NOMO-1 treated with dmso at 0.1 percent for 144 hours (cell line): ENCODE results near the gene TRAF7.

Experiments
- DNase-seq: peaks from one replicate; lab custom pipeline; 2025; ENCODE audit not compliant: unreplicated experiment; lab: John Stamatoyannopoulos, UW

TRAF7 gene

GRCh38 chr16:2163211-2163881 is 7.8 kb downstream of the TRAF7 start:
- no peak for DNase-seq

- no peak for DNase-seq
Observed at GRCh38 chr16:2165861-2166260, 10.3 kb downstream of the TRAF7 start.

- DNase-seq: no peak
Observed at GRCh38 chr16:2166263-2167067, 10.9 kb downstream of the TRAF7 start.

DNA sequence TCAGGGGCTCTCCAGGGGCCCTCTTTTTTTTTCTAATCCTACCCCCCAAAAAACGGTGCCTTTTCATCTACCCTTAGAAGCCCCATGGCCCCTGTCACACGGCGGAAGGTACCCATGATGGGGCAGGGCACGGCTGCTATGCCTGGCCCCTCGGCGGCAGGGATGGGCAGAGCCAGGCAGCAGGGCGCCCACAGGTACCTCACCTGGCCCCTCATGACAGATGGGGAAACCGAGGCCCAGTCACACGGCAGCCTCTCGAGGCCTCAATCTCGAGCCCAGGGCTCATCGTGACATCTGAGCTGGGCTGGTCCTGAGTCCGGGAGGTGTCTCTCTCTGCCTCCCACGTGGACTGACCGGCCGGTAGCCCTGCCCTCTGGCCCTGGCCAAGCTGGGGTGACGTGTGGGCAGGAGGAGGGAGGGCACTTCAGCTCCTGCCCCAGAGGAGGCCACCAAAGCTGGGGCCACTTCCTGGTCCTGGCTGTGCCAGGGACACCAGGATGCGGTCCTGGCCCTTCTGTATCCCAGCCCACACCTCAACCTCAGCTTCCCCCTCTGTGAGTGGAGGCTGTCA is 11.6 kb downstream of the TRAF7 start:
- DNase-seq: no peak

DNA sequence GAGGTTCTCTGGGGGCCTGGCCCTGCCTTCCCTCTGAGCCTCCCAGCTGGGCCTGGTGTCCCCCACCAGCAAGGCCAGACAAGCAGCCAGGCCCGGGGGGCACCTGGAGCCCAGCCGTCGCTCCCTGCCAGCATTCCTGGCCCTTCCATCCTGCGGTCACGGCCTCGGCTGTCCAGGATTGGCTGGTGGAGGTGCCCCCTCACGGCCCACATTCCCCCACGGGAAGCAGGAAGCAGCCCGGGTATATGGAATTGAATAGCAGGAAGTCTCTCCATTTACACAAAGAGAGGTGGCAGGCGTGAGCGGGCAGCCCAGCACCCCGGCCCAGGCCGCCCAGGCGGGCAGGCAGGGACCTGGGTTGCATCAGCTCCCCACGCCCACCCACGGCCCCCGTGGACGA is 14.5 kb downstream of the TRAF7 start:
- DNase-seq: no peak

GRCh38 chr16:2170587-2171435 is 15.2 kb downstream of the TRAF7 start:
- no peak for DNase-seq

- DNase-seq: no peak
Observed at GRCh38 chr16:2171601-2172178, 16.1 kb downstream of the TRAF7 start.

GRCh38 chr16:2172688-2173335 is 17.2 kb downstream of the TRAF7 start:
- DNase-seq: no peak

- no peak for DNase-seq
Observed at GRCh38 chr16:2173366-2173765, 17.8 kb downstream of the TRAF7 start.

- DNase-seq: no peak
Observed at GRCh38 chr16:2173916-2174315, 18.3 kb downstream of the TRAF7 start.

DNA sequence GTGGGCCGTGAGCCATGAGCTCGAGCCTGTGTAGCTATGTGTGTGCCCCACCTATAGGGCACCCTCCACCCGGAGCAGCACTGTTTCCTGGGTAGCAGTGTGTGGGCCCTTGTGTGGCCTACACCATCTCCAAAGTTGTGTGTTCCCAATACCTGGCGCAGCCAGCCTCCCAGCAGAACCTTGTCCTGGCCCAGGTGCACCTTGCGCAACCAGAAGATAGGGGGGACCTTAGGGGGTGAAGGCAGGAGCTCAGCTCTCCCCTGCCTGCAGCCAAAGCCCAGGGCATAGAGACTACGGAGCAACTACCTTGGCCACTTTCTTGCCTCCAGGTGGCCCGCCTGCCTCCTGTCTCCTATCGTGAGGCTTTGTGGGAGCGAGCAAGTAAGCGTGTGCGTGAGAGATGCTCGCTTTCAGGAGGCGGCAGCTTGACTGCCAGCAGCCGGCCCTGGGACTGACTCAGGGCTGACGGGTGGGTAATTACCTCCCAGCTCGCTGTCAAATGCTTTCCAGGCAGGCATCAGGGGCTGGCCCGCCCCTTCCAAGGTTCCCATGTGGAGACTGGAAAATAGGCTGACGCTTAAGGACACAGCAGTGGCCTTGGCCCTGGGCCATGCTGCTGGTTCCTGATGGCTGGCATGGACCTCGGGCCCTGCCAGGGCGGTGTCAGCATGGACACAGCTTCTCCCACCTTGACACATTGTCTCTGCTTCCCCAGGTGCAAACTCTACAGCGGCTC is 19.0 kb downstream of the TRAF7 start:
- DNase-seq: no peak

- DNase-seq: no peak
Observed at GRCh38 chr16:2175454-2175853, 19.9 kb downstream of the TRAF7 start.

DNA sequence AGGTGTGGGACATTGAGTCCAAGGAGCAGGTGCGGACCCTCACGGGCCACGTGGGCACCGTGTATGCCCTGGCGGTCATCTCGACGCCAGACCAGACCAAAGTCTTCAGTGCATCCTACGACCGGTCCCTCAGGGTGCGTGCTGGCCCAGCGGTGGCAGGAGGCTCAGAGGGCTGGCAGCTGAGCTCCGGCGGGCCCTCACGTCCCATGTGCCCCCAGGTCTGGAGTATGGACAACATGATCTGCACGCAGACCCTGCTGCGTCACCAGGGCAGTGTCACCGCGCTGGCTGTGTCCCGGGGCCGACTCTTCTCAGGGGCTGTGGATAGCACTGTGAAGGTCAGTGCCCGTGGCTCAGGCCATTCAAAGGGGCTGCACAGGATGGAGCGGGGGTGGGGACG is 20.5 kb downstream of the TRAF7 start:
- no peak for DNase-seq

- DNase-seq: no peak
Observed at GRCh38 chr16:2177101-2177500, 21.5 kb downstream of the TRAF7 start.

GRCh38 chr16:2177561-2177960 is 22.0 kb downstream of the TRAF7 start:
- no peak for DNase-seq

GRCh38 chr16:2178321-2179106 is 22.9 kb downstream of the TRAF7 start:
- DNase-seq: no peak

- DNase-seq: no peak
Observed at GRCh38 chr16:2179107-2179501, 23.5 kb downstream of the TRAF7 start.

GRCh38 chr16:2179576-2179975 is 24.0 kb downstream of the TRAF7 start:
- no peak for DNase-seq

DNA sequence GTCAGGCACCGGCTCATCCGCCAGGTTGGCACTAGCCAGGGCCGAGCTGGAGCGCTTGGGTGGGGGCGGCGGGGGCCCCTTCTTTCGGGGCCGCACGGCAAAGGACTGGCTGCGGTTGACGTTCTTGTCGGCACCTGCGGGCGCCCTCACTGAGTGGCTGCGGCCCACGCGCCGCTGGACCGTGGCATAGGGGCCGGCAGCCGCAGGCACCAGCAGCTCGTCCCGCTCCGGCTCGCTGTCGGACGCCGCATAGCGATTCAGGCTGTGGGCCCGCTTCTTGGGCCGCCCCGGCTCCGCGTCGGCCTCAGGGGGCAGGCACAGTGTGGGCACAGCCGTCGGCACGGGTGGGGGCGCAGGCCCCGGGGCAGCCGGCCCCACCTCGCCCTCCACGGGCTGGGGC is 24.9 kb downstream of the TRAF7 start:
- no peak for DNase-seq
